ENCODE data around the gene KCNK6. TPM values are rescaled to one million over a fixed set of nuclear protein-coding genes. Genes with fewer than 3 reads are reported as not detected.

Gene KCNK6
- total and polyA plus RNA-seq, 2 of the 8 experiments (the other 6 are each of a cell fraction or from before 2014, with no cell fraction given) = 10.6 to 13.3 TPM

DNA sequence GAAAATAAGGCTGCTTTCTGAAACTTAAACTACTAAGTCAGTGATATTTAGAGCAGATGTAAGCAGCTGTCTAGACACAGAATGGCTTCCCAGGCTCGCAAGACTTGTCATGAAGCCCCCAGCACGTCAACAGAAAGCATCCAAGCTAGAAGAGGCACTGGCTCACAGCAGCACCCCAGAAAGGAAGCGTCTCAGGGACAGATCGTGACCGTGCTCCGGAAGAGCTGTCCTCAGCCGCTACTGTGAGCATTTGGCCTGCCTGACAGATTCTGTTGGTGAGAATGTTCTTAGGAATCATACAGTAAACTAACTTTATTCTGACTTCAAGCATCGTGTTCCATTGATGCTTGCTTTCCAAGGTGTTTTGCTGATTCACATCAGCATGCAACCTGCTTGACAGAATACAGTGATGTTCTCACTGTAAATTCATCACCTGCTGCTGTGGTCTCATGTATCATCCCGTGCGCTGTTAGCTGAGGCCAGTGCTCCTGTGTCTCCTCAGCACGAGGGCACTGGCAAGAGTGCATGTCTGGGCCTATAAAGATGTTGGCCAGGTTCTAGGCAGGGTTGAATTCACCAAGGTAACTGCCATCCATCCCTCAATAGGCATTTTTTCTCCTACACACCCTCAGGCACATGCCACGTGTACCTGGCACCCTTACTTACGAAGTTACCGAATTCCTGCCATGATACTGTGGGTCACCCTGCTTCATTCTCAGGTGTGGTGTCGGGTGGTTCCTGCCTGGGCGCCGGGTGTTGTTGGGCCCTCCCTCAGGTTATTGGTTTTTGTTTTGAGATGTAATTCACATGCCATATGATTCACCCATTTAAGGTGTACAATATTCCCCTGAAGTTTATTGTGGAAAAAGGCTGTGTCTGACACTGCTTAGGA, 39.4 kb upstream of the KCNK6 start:
- Histone ChIP-seq H2AK5ac (ENCODE audit: low read depth, low read length) (no peak overlapping the region), H3K9ac (replicated peaks in 1 of 4; ENCODE audit: extremely low read depth in 1 of 4, low read depth in 3 of 4, low read length in 3 of 4) (no peak overlapping the region)
- POLR2A ChIA-PET (ENCODE audit: partially characterized antibody) = interaction anchor here (0.6 to 3.3 kb wide), 7 partner anchors 11 to 108 kb away, joined by 3 to 12 read pairs (median 3); partner anchors contain the start of genes C19orf33, GGN and SPINT2
- TF ChIP-seq, protein P1, sequence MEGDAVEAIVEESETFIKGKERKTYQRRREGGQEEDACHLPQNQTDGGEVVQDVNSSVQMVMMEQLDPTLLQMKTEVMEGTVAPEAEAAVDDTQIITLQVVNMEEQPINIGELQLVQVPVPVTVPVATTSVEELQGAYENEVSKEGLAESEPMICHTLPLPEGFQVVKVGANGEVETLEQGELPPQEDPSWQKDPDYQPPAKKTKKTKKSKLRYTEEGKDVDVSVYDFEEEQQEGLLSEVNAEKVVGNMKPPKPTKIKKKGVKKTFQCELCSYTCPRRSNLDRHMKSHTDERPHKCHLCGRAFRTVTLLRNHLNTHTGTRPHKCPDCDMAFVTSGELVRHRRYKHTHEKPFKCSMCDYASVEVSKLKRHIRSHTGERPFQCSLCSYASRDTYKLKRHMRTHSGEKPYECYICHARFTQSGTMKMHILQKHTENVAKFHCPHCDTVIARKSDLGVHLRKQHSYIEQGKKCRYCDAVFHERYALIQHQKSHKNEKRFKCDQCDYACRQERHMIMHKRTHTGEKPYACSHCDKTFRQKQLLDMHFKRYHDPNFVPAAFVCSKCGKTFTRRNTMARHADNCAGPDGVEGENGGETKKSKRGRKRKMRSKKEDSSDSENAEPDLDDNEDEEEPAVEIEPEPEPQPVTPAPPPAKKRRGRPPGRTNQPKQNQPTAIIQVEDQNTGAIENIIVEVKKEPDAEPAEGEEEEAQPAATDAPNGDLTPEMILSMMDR (IDR thresholded peaks at IDR 0.05; ENCODE audit: control extremely low read depth in 1 of 3, insufficient read depth in 1 of 3, low read depth in 1 of 3, low read length in 3 of 3) = no peak
- TF ChIP-seq CHD1 (IDR thresholded peaks at IDR 0.05; ENCODE audit: low read depth, low read length) = no peak
- TF ChIP-seq CEBPB (IDR thresholded peaks at IDR 0.05; ENCODE audit: low read depth, low read length) = no peak
- TF ChIP-seq ASH2L (IDR thresholded peaks at IDR 0.05; ENCODE audit: low read length) = no peak
- no peak for TF ChIP-seq RNF2 (IDR thresholded peaks at IDR 0.05; ENCODE audit: borderline replicate concordance, low read depth, low read length, missing control alignments, poor library complexity, severe bottlenecking)
- no peak for TF ChIP-seq EZH2 (IDR thresholded peaks at IDR 0.05; ENCODE audit: low read depth, low read length, severe bottlenecking)
- no peak for TF ChIP-seq SIX5 (IDR thresholded peaks at IDR 0.05; ENCODE audit: low read depth, low read length)
- TF ChIP-seq BRCA1 (IDR thresholded peaks at IDR 0.05; ENCODE audit: low read depth, low read length) = no peak
- no peak for TF ChIP-seq RBBP5 (IDR thresholded peaks at IDR 0.05; ENCODE audit: borderline replicate concordance, low read depth, low read length)

More for the DNA sequence above, 39.4 kb upstream of the KCNK6 start:
- no peak overlapping the region for H4K91ac ChIP-seq (replicated peaks; ENCODE audit: insufficient read length, low read length)
- WGBS, 2 experiments (ENCODE audit: extremely low coverage in 1 of 2, insufficient coverage in 1 of 2, insufficient read length in 1 of 2, insufficient replicate concordance in 2 of 2, low coverage in 1 of 2, low lambda C conversion rate in 2 of 2, missing lambda C conversion rate in 1 of 2) = 91% methylated on average over 17 of the region's 17 CpGs; no CpG with 5 or more reads in 1 of the 2 experiments
- peaks cover 8 to 74% of the 10 kb centered on the region in 2 experiments for H3K79me2 ChIP-seq (ENCODE audit: control insufficient read depth in 1 of 2, insufficient read depth in 2 of 2, low read length in 2 of 2)
- no peak overlapping the region for H3K56ac ChIP-seq (replicated peaks; ENCODE audit: insufficient read length, low read depth, low read length)
- H4K8ac ChIP-seq (ENCODE audit: extremely low read depth, insufficient read depth, low read length) = no peak overlapping the region
- no peak overlapping the region for H2BK15ac ChIP-seq (ENCODE audit: low read length)
- DNase-seq (ENCODE audit: low read depth in 1 of 2, low spot score in 2 of 2) = no peak
- H3K4me1 ChIP-seq (replicated peaks in 1 of 4; ENCODE audit: control insufficient read depth in 3 of 4, insufficient read depth in 4 of 4, low read length in 3 of 4) = no peaks in the 10 kb centered on the region; a peak in 1 of 7 replicates
- H2BK12ac ChIP-seq (ENCODE audit: low read depth, low read length) = no peak overlapping the region
- no peak overlapping the region for H4K5ac ChIP-seq (ENCODE audit: insufficient read length, low read depth, low read length)
- H3K9me3 ChIP-seq (ENCODE audit: insufficient read depth in 2 of 2, low read depth in 1 of 2, low read length in 1 of 2) = no peaks in the 10 kb centered on the region
- H3K4me2 ChIP-seq (ENCODE audit: insufficient read depth in 1 of 2, low read depth in 2 of 2, low read length in 2 of 2) = no peak overlapping the region
- H2BK5ac ChIP-seq (ENCODE audit: low read depth, low read length) = no peak overlapping the region
- no peak overlapping the region for H3K27ac ChIP-seq (ENCODE audit: low read depth, low read length)
- no peak overlapping the region for H2AFZ ChIP-seq (ENCODE audit: low read length)
- no peaks in the 10 kb centered on the region for H3K27me3 ChIP-seq (replicated peaks in 1 of 4; ENCODE audit: control insufficient read depth in 3 of 4, extremely low read depth in 1 of 4, insufficient read depth in 3 of 4, low read length in 3 of 4)
- FAIRE-seq = no peak
- CTCF ChIA-PET (ENCODE audit: partially characterized antibody) = interaction anchor here (1.5 to 2.0 kb wide), 2 partner anchors 8 to 11 kb away, joined by 4 to 12 read pairs; no protein-coding TSS in a partner anchor
- H3K79me1 ChIP-seq (ENCODE audit: low read depth, low read length) = peaks cover 24% of the 10 kb centered on the region
- H3K14ac ChIP-seq (ENCODE audit: insufficient read length) = no peak overlapping the region
- H3K36me3 ChIP-seq (ENCODE audit: control insufficient read depth in 2 of 4, insufficient read depth in 4 of 4, low read length in 3 of 4) = peaks cover 0 to 17% (median 5%) of the 10 kb centered on the region in 4 experiments; a peak in 5 of 8 replicates
- H2BK20ac ChIP-seq (ENCODE audit: low read length) = no peak overlapping the region
- no peak overlapping the region for H3K18ac ChIP-seq (ENCODE audit: extremely low read depth, low read length)
- no peaks in the 10 kb centered on the region for H3K23me2 ChIP-seq (ENCODE audit: low read depth, low read length)
- no peak overlapping the region for H3K4me3 ChIP-seq (ENCODE audit: extremely low read depth in 1 of 4, insufficient read depth in 2 of 4, low read depth in 3 of 4, low read length in 4 of 4)
- no peak overlapping the region for H3K23ac ChIP-seq (ENCODE audit: insufficient read length)
- no peak overlapping the region for H3K4ac ChIP-seq (replicated peaks; ENCODE audit: insufficient read length, low read depth, low read length)
- no peak overlapping the region for H2BK120ac ChIP-seq (replicated peaks; ENCODE audit: low read depth, low read length)
- peaks cover 24 to 32% of the 10 kb centered on the region in 2 experiments for H4K20me1 ChIP-seq (replicated peaks in 1 of 2; ENCODE audit: control insufficient read depth in 1 of 2, insufficient read depth in 2 of 2, low read length in 2 of 2)

Measured in H1 (cell line).